HG02885 (cell line): ENCODE data around the gene ADCK1.
"Not testable (repeated sequence)": the region's sequence is repeated elsewhere in the genome, so short reads cannot be mapped to it uniquely, and the experiment has no call there.

Source experiments
- ATAC-seq: cut with Tn5 transposase; IDR thresholded peaks from one replicate; pipeline ENCODE4 v1.9.1; 2021; ENCODE audit warnings: mild to moderate bottlenecking; ENCODE audit not compliant: unreplicated experiment, poor library complexity

ADCK1 gene

DNA sequence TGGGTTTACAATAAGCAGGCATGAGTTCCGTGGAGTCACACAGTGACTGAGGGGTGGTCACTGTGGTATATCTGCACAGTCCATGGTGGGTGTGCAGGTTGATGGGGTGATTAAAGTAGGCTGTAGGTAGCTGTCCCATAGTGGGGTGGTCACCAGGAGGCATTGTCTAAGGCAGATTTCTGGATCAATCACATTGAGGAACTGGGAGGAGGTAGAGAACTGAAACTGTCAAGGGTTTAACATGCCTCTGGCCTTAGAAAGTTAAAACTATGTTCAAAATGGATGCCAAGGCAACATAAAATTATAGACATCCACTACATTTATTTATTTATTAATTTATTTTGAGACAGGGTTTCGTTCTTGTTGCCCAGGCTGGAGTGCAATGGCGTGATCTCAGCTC is 8.3 kb downstream of the ADCK1 start:
- no peak for ATAC-seq

DNA sequence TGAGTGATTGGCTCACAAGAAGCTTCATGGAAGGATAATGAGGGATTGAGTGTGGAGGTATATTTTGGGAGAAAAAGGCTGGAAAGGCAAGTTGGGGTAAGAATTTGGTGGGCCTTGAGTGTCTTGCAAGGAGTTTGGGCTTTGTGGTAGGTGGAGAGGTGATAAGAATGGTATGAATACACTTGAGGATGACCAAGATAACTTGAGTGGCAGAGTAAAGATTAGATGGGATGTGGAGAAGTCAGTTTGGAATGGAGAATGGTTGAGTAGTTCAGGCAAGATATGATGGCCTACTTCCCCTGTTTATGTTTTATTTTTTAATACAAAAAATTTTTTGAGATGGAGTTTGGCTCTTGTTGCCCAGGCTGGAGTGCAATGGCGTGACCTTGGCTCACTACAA is 9.1 kb downstream of the ADCK1 start:
- no peak for ATAC-seq

DNA sequence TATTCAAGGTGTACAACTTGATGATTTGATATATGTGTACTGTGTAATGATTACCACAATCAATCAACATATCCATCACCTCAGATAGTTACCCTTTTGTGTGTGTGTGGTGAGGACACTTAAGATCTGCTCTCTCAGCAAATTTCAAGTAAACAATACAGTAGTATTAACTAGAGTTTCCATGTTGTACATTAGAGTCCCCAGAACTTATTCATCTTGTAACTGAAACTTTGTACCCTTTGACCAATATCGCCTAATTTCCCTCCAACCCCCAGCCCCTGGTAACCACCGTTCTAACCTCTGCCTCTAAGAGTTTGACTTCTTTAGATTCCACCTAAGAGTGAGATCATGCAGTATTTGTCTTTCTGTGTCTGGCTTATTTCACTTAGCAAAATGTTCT is 12.1 kb downstream of the ADCK1 start:
- ATAC-seq, result peak; percentile 44

DNA sequence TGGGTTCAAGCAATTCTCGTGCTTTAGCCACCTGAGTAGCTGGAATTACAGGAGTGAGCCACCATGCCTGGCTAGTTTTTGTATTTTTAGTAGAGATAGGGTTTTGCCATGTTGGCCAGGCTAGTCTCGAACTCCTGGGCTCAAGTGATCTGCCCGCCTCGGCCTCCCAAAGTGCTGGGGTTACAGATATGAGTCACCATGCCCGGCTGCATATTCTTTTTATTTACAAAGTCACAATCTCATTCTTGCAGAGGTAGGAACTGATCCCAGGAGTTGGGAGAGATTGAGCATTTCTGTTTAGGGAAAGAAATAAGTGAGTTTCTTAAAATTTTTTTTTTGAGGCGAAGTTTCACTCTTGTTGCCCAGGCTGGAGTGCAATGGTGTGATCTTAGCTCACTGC is 12.8 kb downstream of the ADCK1 start:
- not testable (repeated sequence) for ATAC-seq

DNA sequence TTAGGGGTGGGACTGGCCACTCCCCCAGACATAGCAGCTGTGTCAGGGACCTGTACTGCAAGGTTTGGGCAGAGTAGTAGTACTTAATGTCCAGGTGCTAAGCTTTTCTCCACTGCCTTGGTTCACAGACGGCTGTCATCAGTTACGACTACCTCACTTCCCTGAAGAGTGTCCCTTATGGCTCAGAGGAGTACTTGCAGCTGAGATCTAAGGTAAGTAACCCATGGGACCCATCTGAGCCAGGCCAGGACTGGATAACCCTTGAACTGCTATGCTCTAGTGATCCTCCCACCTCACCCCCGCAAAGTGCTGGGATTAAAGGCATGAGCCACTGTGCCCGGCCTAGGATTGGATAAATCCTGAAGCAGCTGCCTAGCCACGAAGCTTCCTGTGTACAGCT is 22.4 kb downstream of the ADCK1 start:
- no peak for ATAC-seq

DNA sequence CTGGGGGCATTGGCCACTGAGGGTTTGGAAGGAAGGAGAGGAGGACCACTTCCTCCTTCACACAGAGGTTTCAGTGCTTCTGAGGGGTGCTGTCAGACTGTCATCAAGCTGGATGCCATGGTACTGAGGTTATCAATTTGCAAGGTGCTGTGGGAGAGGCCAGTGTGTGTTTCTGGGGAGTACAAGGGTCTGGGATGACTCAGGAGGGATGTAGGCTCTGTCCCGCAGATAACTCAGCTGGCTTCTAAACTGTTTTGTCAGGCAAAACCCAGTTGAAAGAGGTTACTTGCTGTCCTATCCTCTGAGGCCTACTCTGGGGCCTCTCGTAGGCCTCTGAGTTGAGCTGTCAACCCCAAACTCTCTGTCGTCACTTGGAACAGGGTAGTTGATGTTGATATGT is 22.8 kb downstream of the ADCK1 start:
- no peak for ATAC-seq

DNA sequence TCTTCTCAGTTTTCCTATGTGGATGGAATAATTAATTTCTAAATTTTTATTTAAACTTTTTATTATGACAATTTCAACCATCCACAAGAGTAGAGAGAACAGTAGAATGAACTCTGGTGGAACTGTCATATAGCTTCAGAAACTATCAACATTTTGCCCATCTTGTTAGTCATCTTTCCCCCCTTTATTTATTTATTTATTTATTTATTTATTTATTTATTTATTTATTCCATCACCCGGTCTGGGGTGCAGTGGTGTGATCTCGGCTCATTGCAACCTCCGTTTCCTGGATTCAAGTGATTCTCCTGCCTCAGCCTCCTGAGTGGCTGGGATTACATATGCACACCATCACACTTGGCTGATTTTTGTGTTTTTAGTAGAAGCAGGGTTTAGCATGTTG is 23.5 kb downstream of the ADCK1 start:
- ATAC-seq, result no peak

DNA sequence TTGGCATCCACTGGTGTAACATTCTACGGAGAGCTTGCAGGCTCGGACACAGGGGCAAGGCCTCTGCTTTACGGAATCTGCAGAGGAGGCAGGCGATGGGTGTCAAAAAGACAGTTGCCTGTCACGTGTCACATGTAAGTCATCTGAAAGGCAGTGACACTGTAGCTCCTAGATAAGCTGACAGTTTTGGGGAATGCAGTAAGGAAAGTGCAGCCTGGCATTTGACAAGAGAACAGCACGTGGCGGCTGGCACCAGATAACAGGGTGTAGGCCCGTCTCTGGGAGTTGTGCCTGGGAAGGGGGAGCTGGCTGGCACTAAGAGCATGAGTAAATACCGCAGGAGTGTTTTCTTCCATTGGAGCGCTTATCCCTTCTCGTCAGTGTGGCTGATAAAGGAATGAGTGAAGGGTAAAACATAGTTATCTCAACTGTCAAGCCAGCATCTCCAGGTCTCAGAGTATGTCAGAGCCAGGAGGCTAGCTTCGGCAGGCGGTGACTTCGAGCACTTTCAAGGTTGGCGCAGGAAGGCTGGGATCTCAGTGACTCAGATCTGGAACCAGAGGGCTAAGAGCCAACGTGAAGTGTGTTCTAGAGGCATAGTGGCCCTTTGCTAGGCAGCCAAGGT is 26.1 kb downstream of the ADCK1 start:
- no peak for ATAC-seq

DNA sequence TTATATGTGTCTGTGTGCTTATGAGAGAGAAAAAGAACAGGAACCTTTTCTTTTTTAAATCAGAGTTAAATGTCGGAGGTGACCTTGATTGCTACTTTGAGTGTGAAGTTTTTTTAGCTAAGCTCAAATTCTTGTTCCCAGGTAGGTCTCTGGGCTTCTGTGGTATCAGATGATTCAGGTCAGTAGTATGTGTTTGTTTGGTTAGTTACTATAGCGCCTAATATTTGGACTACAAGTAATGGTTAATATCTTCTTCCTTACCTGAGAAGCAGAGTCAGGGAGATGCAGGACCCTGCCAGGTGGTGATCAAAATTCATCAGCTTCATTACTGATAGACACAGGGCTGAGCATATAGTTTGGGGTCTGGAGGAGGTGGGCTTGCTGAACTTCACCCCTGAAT is 30.8 kb downstream of the ADCK1 start:
- no peak for ATAC-seq

DNA sequence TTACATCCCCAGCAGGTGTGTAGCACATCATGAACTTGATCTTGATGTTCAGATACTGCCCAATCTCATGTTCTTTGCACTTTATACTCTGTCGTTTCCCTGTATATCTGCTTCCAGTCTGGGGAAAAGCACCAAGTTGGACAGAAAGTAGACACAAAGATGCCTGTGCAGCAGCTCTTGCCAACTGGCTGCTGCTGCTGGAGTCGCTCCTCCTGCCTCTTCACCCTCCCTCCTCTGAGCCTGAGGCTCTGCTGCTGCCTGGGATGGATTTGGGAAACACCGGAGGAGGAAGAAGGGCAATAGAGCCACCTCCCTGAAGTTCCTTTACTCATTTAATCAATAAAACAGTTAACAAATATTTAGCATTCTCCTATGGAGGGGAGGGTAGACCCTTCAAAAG is 32.4 kb downstream of the ADCK1 start:
- no peak for ATAC-seq

DNA sequence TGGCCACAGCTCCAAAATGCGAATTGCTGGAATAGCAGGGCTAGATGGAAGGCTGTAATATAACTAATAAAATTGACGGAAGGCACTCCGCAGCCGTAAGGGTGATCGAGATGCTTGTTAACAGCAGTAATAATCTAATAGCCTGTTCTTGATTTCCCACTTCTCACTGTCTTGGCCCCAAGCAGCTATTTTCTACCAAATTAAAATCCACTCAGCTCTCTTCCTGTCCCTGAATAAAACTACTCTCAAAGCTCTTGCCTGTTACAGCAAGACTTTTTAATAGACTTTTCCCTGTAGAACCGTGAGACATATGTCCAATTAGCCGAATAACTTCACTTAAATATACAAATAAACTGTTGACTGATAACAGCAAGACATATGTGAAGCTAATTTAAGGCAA is 38.0 kb downstream of the ADCK1 start:
- ATAC-seq, result no peak

DNA sequence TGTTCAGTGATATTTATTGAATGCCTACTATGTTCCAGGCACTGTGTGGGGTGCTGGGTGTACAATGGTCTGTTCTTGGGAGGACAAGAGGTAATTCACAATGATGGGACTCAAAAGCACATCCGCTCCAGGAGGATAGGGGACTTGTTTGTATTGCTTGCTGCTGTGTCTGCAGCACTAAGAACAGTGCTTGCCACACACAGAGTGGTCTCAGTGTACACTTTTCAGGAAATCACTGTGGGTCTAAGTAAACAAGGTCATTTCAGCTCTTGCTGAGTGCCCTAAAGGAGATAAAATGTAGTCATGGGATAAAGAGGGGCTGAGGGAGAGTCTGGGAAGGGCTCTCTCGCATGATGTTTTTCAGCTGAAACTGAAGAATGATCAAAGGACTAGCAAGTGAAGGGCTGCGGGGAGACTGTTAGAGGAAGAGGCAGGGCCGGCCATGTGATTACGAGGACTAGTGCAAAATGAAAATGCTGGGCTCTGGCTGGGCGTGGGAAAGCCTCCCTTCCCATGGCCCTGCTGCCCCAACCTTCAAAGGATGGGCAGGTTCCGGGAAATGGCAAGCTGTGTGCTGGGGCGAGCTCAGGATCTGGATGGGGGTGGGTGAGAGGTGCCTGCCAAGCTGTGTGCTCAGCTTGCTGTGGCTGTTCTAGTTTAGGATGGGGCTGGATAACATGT is 39.1 kb downstream of the ADCK1 start:
- ATAC-seq, result no peak

DNA sequence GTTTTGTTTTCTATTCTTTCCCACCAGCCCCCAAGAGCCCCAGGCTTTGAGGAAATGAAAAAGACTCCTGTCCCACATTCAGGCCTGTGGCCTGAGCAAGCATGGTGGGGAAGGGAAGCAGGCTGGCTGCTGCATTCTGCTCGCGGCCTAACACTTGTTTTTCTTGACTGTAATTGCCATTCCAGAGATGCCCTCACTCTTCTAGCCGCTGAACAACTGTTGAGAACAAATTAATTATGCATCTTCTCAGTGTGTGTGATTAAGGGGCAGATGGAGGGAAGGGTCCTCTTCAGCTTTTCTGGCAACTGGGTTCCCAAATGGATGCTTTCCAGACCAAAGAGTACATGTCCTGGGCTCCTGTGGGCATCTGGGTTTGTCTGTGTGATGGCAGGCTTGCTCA is 43.3 kb downstream of the ADCK1 start:
- ATAC-seq, result no peak

DNA sequence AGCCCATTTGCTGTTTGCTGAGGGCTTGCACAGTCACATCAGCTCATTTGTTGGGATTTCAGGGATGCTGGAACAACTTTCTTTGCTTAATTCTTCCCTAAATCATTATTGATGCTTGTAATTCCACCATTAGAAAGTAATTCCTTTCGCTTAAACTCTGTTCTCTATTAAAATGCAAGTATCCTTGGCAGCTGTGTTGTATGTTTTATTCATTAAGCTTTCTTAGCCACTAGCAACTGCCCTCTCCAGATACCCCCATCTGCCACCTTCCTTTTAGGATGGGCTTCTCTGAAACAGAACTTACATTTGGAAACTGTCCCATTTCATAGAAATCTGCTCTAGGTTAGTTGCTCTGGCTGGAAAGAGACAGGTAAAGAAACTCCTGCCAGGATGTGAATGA is 43.7 kb downstream of the ADCK1 start:
- ATAC-seq, result no peak

DNA sequence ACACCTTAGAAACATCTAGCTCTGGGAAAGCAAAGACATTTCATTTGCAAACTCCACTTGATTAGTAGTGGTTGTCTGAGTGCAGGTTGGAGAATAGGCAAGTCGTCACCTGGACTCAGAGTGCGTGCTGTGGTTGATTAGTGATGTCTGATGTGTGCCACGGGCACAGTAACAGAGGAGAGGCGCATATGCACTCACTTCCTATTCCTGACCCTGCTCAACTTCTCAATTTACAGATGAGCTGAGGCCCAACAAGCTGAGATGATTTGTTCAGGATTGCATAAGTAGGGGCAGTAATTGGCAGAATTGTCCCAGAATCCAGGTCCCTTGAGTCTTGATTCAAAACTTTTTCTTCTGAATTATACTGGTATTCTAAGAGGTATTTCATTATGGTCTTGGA is 44.9 kb downstream of the ADCK1 start:
- no peak for ATAC-seq

DNA sequence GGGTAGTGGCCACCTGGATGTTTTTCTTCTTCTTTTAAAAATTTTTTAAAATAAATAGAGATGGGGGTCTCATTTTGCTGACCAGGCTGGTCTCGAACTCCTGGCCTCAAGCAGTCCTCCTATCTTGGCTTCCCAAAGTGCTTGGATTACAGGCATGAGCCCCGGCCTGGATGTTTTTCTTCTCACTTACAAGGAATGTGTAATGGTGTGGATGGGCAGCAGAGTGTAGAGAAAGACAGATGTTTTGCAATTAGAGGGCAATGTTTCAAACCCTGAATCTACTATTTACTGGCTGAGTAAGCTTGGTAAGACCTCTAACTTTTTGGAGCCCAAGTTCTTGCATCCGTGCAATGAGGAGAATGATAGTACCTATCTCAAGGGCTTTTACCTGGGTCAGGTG is 48.1 kb downstream of the ADCK1 start:
- no peak for ATAC-seq

DNA sequence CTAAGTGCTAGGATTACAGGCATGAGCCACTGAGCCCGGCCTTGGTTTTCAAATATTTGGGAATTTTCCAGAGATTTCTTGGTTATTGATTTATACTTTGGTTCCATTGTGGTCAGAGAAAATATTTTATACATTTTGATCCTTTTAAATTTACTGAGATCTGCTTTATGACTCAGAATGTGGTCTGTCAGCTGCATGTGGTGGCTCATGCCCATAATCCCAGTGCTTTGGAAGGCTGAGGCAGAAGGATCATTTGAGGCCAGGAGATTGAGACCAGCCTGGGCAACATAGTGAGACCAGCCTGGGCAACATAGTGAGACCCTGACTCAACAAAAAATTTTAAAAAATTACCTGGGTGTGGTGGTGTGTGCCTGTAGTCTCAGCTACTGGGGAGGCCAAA is 49.8 kb downstream of the ADCK1 start:
- ATAC-seq, result no peak

DNA sequence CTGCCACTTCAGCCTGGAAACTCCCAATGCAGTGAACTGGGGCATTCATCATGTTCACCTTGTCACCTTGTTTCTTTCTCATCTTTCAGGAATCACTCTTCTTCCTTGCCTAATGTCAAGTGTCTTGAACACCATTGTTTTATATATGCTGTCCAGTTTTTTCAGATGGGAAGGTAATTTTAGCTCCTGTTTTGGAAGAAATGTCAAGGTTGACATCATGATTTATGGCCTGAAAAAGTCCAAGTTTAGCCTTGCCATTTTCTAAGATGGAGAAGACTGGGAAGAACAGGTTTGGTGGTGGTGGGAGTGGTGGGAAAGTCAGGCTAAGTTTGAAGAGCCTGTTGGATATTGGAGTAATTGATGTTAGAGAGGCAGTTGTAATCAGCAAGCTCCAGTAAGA is 54.0 kb downstream of the ADCK1 start:
- ATAC-seq, result no peak

DNA sequence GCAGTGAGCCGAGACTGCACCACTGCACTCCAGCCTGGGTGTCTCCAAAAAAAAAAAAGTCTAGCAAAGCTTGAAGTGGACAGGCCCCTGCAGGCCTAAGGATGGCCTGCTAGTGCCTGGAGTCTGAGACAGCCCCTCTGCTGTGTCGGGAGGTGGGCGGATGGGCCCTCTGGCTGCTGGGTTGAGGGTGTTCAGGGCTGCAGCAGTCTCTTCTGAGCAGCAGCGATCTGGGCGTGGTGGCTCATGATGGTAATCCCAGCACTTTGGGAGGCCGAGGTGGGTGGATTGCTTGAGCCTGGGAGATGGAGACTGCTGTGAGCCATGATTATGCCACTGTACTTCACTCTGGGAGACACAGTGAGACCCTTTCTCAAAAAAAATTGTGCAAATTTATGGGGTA is 57.0 kb downstream of the ADCK1 start:
- ATAC-seq, result no peak

DNA sequence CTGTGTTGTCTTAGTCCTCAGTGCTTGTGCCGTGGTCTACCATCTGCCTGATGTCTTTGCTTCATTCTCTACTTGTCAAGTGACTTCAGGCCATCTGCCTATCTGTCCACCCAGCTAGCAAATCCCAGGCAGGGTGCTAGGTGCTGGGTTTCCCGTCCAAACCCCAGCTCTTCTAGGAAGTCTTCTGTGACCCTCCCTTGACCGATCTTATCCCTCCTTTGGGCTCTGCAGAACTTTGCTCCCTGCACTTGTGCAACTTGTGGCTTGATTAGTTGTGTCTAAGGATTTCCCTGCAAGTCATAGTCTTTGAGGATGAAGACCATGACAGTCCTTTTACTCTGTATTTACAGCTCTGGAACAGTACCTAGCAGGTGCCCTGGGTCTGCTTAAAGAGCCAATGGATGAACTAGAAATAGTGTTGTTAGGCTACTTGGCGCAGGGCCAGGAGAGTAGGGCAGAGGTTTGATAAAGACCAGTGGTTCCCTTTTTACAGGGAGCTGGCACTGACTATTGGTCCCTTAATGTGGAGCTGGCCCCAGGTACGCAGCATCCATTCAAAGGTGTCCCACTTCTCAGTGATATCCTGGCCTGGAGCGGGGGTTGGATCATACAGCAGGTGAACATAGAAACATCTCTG is 60.1 kb downstream of the ADCK1 start:
- no peak for ATAC-seq

DNA sequence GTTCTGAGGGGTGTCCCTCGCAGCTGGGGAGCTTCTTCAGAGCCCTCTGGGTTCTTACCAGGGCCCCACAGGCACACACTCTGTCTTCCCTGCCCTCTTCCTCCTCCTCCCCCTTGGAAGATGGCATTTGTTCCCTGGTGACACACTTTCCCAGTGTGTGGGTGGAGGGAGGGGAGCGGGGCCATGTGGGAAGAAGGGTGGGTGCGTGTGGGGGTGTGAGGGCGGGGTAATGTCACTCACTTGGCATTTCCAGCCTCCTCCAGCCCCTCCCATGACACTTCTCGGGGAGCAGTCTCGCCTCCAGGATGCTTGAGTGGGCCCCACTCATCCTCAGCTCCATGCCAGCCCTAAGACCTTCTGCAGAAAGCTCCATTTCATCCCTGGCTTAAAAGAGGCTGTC is 61.3 kb downstream of the ADCK1 start:
- no peak for ATAC-seq

DNA sequence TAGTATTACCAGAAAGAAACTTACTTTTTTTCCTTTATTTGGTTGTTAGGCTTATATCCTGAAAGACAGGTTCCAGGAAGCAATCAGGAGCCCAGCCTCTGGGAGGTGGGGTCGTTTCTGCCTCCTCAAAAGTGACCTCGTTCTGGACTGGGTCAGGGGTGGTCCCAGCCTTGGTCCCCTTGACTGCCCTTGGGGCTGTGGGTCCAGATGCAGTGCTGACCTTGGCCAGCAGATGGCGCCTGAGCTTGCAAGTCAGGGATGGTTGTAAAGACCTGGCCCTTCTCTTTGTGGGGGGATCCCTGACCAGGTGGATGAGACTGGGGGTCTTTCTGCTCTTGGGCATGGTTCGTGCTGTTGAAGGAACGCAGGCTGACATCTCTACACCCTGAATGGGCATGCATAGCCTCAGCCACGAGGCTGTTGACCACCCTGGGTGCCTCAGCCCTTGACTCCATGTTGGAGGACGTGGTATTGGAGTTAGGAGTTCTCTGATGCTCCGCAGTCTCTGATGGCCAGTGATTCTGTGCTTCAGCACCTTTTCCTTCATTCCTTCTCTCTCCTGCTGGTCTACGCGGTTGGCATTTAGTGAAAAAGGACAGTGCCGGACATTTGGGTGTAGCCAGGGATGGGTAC is 62.4 kb downstream of the ADCK1 start:
- peak; percentile 73 for ATAC-seq
